GM12864 (cell line): Measurements from ENCODE around the gene PAQR5.
"Not testable (repeated sequence)": the region's sequence is repeated elsewhere in the genome, so short reads cannot be mapped to it uniquely, and the experiment has no call there.

Experiments used
- DNase-seq: peaks from one replicate; pipeline ENCODE4 v3.0.0-alpha.2; 2011; ENCODE audit warnings: low read depth
- H3K4me3 ChIP-seq: 2 replicates; pipeline ENCODE4 v1.5.1; 2011; ENCODE audit warnings: mild to moderate bottlenecking, low read depth, low read length, control low read depth
- CTCF ChIP-seq: IDR thresholded peaks from 2 replicates; pipeline ENCODE4 v1.5.1; 2011; ENCODE audit warnings: low read depth, mild to moderate bottlenecking, moderate library complexity, low read length, control low read depth, inconsistent platforms; ENCODE audit errors: missing control alignments

Gene PAQR5

GRCh38 chr15:69285834-69286233 lies 12.9 kb upstream of the PAQR5 start:
- H3K4me3 ChIP-seq = no peak overlapping the region
- TF ChIP-seq CTCF = no peak
- no peak for DNase-seq

- no peak for DNase-seq
- H3K4me3 ChIP-seq = no peak overlapping the region
- TF ChIP-seq CTCF = no peak
These were observed 10.7 kb upstream of the PAQR5 start for GRCh38 chr15:69288011-69288410.

GRCh38 chr15:69288531-69289341 lies 10.0 kb upstream of the PAQR5 start:
- H3K4me3 ChIP-seq = no peak overlapping the region
- no peak for DNase-seq
- TF ChIP-seq CTCF = no peak

GRCh38 chr15:69289342-69290146 lies 9.2 kb upstream of the PAQR5 start:
- no peak for TF ChIP-seq CTCF
- DNase-seq = no peak
- no peak overlapping the region for H3K4me3 ChIP-seq

- no peak for DNase-seq
- no peak overlapping the region for H3K4me3 ChIP-seq
- TF ChIP-seq CTCF = no peak
These were observed 8.2 kb upstream of the PAQR5 start for GRCh38 chr15:69290346-69291164.

- not testable (repeated sequence) for DNase-seq, H3K4me3 ChIP-seq
These were observed 7.1 kb upstream of the PAQR5 start for GRCh38 chr15:69291651-69292050.
